CD4-positive, CD25-positive, alpha-beta regulatory T cell (primary cell): ENCODE results near the gene NHSL2. TPM values are rescaled to one million over a fixed set of nuclear protein-coding genes. Genes with fewer than 3 reads are reported as not detected.

Source experiments
- ATAC-seq, 2 donors: fragments of 150-1000 bp; cut with Tn5 transposase; one replicate each; pipeline ENCODE4 v1.10.0; 2021; ENCODE audit warnings: low read depth in 2 of 2, moderate number of reproducible peaks in 2 of 2, moderate library complexity in 1 of 2
- DNase-seq, 3 donors: peaks; one replicate each; pipeline versions ENCODE4 v3.0.0 to v3.0.0-alpha.2; 2012 to 2022; ENCODE audit warnings: mixed read lengths in 1 of 3
- H3K27ac ChIP-seq: one replicate; pipeline ENCODE4 v1.7.0; 2013; ENCODE audit warnings: mild to moderate bottlenecking, low read length; ENCODE audit not compliant: insufficient read depth, poor library complexity, severe bottlenecking
- H3K27me3 ChIP-seq: one replicate; pipeline ENCODE4 v1.7.0; 2013; ENCODE audit warnings: low read length; ENCODE audit not compliant: control insufficient read depth, insufficient read depth
- H3K36me3 ChIP-seq: one replicate; pipeline ENCODE4 v1.7.0; 2013; ENCODE audit warnings: mild to moderate bottlenecking, low read length, moderate library complexity; ENCODE audit not compliant: control insufficient read depth, insufficient read depth
- H3K4me1 ChIP-seq: 2 replicates; pipeline ENCODE4 v1.7.0; 2013; ENCODE audit warnings: mild to moderate bottlenecking, low read length; ENCODE audit not compliant: insufficient read depth, control insufficient read depth, poor library complexity, severe bottlenecking
- H3K4me3 ChIP-seq: one replicate; pipeline ENCODE4 v1.7.0; 2013; ENCODE audit warnings: low read depth, mild to moderate bottlenecking, low read length, moderate library complexity
- H3K9me3 ChIP-seq, 2 experiments: 1 replicate in 1 of 2; 2 replicates in 1 of 2; pipeline ENCODE4 v1.7.0; 2013; ENCODE audit warnings: low read length in 2 of 2, mild to moderate bottlenecking in 1 of 2, moderate library complexity in 1 of 2; ENCODE audit not compliant: control insufficient read depth in 2 of 2
- H3K27ac Mint-ChIP-seq, 3 donors: one replicate each; pipeline ENCODE4 v1.8.0; 2020 to 2022; ENCODE audit warnings: mild to moderate bottlenecking in 3 of 3, mixed read lengths in 3 of 3, moderate library complexity in 2 of 3
- H3K27me3 Mint-ChIP-seq: one replicate; pipeline ENCODE4 v1.8.0; 2022; ENCODE audit warnings: mild to moderate bottlenecking, mixed read lengths
- H3K36me3 Mint-ChIP-seq: one replicate; pipeline ENCODE4 v1.8.0; 2020; ENCODE audit warnings: mixed read lengths
- H3K4me1 Mint-ChIP-seq, 4 donors: one replicate each; pipeline ENCODE4 v1.8.0; 2020 to 2022; ENCODE audit warnings: mixed read lengths in 4 of 4, mild to moderate bottlenecking in 1 of 4
- H3K4me3 Mint-ChIP-seq, 4 donors: one replicate each; pipeline ENCODE4 v1.8.0; 2020 to 2022; ENCODE audit warnings: mild to moderate bottlenecking in 4 of 4, mixed read lengths in 4 of 4, moderate library complexity in 3 of 4
- H3K9me3 Mint-ChIP-seq, 7 donors: one replicate each; pipeline ENCODE4 v1.8.0; 2020 to 2022; ENCODE audit warnings: mixed read lengths in 7 of 7, mild to moderate bottlenecking in 3 of 7, moderate library complexity in 2 of 7
- polyA plus RNA-seq, 4 donors: library from polyadenylated mRNA; unstranded; fragments of 300-500 nt; fragmentation: Illumina TruSeq; gene quantifications; one replicate each; pipeline ENCODE4 v1.2.3, GENCODE V29; 2021
- total RNA-seq: library from RNA; stranded (reverse); gene quantifications from one replicate; pipeline ENCODE4 v1.2.3, GENCODE V29; 2022

The NHSL2 gene
- total and polyA plus RNA-seq, 5 donors from 2014 or later, result 1.5 to 6.7 (median 2.2) TPM

DNA sequence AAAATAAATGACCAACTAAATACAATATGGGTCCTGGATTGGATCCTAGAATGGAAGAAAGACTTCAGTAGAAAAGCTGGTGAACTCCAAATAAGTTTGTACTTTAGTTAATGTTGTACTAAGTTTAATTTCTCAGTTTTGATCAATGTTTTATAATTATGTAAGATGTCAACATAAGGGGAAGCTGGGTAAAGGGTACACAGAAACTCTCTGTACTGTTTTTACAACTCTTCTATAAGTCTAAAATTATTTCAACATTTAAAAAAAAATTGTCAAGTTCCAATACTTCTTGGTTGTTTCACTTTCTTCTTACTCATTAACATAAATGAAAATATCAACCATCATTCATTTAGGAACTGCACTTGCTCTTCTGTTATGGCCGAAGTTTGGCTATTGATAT lies 88.9 kb downstream of the NHSL2 start:
- Histone ChIP-seq H3K36me3 (no peaks in the 10 kb centered on the region), H3K4me1 (no peaks in the 10 kb centered on the region), H3K27me3 (no peaks in the 10 kb centered on the region), H3K27ac (no peak overlapping the region), H3K4me3 (no peak overlapping the region), H3K9me3 (no peaks in the 10 kb centered on the region)
- H3K4me1 Mint-ChIP-seq, result peaks cover 0 to 3% (median 0%) of the 10 kb centered on the region in 4 donors
- no peak for DNase-seq
- no peak for ATAC-seq
- H3K4me3 Mint-ChIP-seq, result no peak overlapping the region
- peaks cover 18% of the 10 kb centered on the region for H3K27me3 Mint-ChIP-seq
- H3K27ac Mint-ChIP-seq, result no peak overlapping the region
- H3K9me3 Mint-ChIP-seq, result peaks cover 0 to 2% (median 0%) of the 10 kb centered on the region in 7 donors
- no peaks in the 10 kb centered on the region for H3K36me3 Mint-ChIP-seq

DNA sequence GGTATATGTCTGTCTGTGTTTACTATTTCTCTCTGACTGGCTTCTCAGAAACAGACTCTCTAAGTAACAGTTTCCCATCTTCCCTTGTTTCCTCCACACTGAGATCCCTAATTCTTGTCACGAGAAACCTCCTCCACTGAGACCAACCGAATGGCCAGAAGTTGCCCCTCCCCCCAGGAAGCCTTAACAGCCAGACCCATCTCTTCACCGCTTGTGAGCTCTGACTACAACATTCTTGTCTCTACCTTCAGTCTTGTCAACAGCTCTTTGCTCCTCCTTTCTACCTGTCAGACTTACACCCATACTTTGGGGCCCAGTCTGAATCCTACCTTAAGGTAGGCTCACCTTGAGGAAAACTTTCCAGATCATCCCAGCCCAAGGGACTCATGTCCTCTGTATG lies 90.8 kb downstream of the NHSL2 start:
- H3K4me1 ChIP-seq, result no peaks in the 10 kb centered on the region
- peaks cover 23% of the 10 kb centered on the region for H3K27me3 Mint-ChIP-seq

DNA sequence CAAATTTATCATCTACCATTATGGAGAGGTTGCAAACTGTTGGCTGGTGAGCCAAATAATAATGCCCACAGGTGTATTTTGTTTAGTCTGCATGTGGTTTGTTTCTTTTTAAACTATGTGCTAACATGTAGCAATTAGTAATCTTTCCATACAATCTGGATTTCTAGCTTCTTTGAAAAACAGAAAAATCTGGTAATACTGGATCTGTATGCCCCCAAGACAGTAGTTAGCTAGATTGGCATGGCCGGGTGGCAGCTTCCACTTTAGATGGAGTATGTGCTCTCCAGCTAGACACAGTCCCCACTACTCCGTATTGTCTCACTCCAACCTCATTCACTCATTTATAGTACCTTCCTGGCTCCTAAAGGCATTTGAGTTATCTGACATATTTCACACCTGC lies 91.3 kb downstream of the NHSL2 start:
- no peaks in the 10 kb centered on the region for H3K9me3 ChIP-seq
- H3K4me3 ChIP-seq, result no peak overlapping the region
- H3K27ac ChIP-seq, result no peak overlapping the region
- H3K36me3 ChIP-seq, result no peaks in the 10 kb centered on the region
- H3K36me3 Mint-ChIP-seq, result no peaks in the 10 kb centered on the region
- H3K9me3 Mint-ChIP-seq, result peaks cover 0 to 2% (median 0%) of the 10 kb centered on the region in 7 donors
- H3K4me1 Mint-ChIP-seq, result peaks cover 0 to 3% (median 0%) of the 10 kb centered on the region in 4 donors
- H3K4me1 ChIP-seq, result no peaks in the 10 kb centered on the region
- ATAC-seq (no peak), DNase-seq (no peak)
- H3K27ac Mint-ChIP-seq, result no peak overlapping the region
- H3K4me3 Mint-ChIP-seq, result no peak overlapping the region
- peaks cover 25% of the 10 kb centered on the region for H3K27me3 Mint-ChIP-seq
- no peaks in the 10 kb centered on the region for H3K27me3 ChIP-seq

More for the DNA sequence above, 90.8 kb downstream of the NHSL2 start:
- Histone ChIP-seq H3K4me3 (no peak overlapping the region), H3K36me3 (no peaks in the 10 kb centered on the region), H3K27me3 (no peaks in the 10 kb centered on the region), H3K9me3 (no peaks in the 10 kb centered on the region), H3K27ac (no peak overlapping the region)
- ATAC-seq (no peak), DNase-seq (no peak)
- no peak overlapping the region for H3K4me3 Mint-ChIP-seq
- peaks cover 0 to 3% (median 0%) of the 10 kb centered on the region in 4 donors for H3K4me1 Mint-ChIP-seq
- H3K9me3 Mint-ChIP-seq, result peaks cover 0 to 2% (median 0%) of the 10 kb centered on the region in 7 donors
- no peak overlapping the region for H3K27ac Mint-ChIP-seq
- no peaks in the 10 kb centered on the region for H3K36me3 Mint-ChIP-seq

DNA sequence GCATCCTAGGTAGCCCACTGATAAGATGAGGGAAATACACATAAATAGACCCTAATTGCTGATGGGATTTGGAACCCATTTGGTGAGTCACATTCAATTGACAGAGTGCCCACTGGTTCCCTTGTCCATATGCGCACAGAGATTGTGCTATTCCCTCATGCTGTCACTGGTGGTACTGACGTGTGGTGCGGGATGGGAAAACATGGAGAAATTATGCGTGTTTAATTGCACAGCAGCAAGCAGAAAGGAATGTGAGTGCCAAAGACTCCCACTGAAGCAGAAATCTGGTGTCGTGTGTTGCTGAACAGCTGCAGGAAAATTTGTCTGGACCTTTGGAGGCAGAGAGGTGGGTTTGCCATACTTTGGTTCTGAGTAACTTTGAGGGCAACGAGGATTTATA lies 92.2 kb downstream of the NHSL2 start:
- Mint-ChIP-seq H3K9me3 (peaks cover 0 to 2% (median 0%) of the 10 kb centered on the region in 7 donors), H3K27ac (no peak overlapping the region), H3K4me1 (peaks cover 0 to 3% (median 0%) of the 10 kb centered on the region in 4 donors), H3K27me3 (peaks cover 25% of the 10 kb centered on the region), H3K4me3 (no peak overlapping the region), H3K36me3 (no peaks in the 10 kb centered on the region)
- no peak overlapping the region for H3K27ac ChIP-seq
- DNase-seq (no peak), ATAC-seq (no peak)
- no peaks in the 10 kb centered on the region for H3K27me3 ChIP-seq
- H3K4me3 ChIP-seq, result no peak overlapping the region
- no peaks in the 10 kb centered on the region for H3K4me1 ChIP-seq
- H3K36me3 ChIP-seq, result no peaks in the 10 kb centered on the region
- H3K9me3 ChIP-seq, result no peaks in the 10 kb centered on the region

DNA sequence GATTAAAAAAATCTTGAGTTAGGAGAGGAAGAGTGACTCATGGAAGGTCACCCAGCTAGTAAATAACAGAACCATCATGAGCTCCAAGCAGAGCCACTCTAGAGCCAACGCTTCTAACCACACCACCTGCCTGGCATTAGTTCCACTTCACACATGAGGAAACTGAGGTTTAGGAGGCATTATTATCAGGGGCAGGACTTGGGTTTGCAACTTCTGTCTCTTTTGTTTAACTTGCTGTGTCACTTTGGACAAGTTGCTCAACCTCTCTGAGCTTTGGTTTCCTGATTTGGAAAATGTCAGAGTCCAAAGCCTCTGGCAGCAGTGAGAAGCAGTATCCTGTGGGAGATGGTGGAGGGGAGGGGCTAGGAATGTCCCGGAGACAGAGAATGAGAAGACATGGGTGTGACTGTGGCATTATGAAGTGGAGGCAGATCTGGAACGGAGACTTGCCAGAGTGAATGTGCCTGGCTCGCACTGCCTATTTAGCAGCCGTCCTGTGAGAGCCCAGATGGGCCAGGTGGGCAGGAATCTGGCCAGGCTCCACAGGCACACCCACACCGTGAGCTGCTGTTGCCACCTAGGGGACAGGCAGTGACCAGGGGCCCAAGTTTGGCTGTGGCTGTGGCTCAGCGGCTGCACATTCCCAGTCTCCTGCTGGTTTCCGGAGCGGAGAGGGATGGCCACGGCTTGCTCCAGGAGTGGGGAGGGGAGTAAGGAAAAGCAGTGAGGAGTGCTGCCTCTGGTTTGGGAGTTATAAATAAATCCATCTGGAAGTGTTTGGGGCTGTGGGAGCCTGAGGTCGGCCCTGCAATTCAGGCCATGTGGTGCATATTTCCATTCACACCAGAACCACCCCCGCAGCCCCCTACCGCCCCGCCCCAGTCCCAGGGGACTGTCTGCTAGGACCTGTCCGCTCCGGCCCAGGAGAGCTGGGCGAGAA lies 93.4 kb downstream of the NHSL2 start:
- ATAC-seq, result no peak
- Histone ChIP-seq H3K4me3 (no peak overlapping the region), H3K36me3 (no peaks in the 10 kb centered on the region), H3K27ac (no peak overlapping the region), H3K4me1 (no peaks in the 10 kb centered on the region), H3K27me3 (peaks cover 3% of the 10 kb centered on the region), H3K9me3 (no peaks in the 10 kb centered on the region)
- Mint-ChIP-seq H3K27ac (no peak overlapping the region), H3K4me1 (peaks cover 0 to 2% (median 0%) of the 10 kb centered on the region in 4 donors), H3K36me3 (no peaks in the 10 kb centered on the region), H3K9me3 (peaks cover 0 to 2% (median 0%) of the 10 kb centered on the region in 7 donors), H3K4me3 (no peak overlapping the region), H3K27me3 (peaks cover 25% of the 10 kb centered on the region)
- no peak for DNase-seq

DNA sequence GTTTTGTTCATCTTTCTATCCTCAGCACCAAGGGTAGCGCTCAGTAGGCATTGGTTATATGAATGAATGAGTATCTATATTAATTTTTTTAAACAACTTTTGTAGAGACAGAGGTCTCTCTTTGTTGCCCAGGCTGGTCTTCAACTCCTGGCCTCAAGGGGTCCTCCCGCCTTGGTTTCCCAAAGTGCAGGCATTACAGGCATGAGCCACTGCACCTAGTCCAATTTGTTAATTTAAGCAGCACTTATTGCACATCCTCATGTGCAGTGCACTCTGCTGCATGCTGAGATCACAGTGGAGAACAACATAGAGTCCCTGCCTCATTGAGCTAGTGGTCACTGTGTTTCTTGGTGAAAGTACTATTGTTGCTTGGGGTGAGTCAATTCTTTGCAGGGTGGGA lies 94.4 kb downstream of the NHSL2 start:
- DNase-seq, result no peak
- Mint-ChIP-seq H3K36me3 (no peaks in the 10 kb centered on the region), H3K4me1 (no peaks in the 10 kb centered on the region), H3K27me3 (peaks cover 25% of the 10 kb centered on the region), H3K9me3 (peaks cover 0 to 2% (median 0%) of the 10 kb centered on the region in 7 donors), H3K4me3 (no peak overlapping the region), H3K27ac (no peak overlapping the region)
- no peak overlapping the region for H3K4me3 ChIP-seq
- H3K27ac ChIP-seq, result no peak overlapping the region
- no peaks in the 10 kb centered on the region for H3K4me1 ChIP-seq
- no peak for ATAC-seq
- peaks cover 3% of the 10 kb centered on the region for H3K27me3 ChIP-seq
- no peaks in the 10 kb centered on the region for H3K9me3 ChIP-seq
- no peaks in the 10 kb centered on the region for H3K36me3 ChIP-seq

DNA sequence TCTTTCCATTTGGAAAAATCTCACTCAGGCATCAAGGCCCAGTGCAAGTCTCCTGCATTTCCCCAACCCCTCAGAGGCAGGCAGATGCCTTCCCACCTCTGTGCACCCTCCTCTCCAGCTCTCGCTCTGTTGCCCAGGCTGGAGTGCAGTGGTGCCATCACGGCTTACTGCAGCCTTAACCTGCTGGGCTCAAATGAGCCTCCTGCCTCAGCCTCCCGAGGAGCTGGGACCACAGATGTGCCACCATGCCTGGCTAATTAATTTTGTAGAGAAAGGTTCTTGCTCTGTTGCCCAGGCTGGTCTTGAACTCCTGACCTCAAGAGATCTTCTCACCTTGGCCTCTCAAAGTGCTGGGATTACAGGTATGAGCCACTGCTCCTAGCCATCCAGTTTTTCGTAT lies 95.8 kb downstream of the NHSL2 start:
- H3K9me3 ChIP-seq, result no peaks in the 10 kb centered on the region
- Mint-ChIP-seq H3K4me3 (no peak overlapping the region), H3K9me3 (peaks cover 0 to 2% (median 0%) of the 10 kb centered on the region in 7 donors), H3K4me1 (no peaks in the 10 kb centered on the region), H3K27ac (no peak overlapping the region), H3K27me3 (peaks cover 14% of the 10 kb centered on the region), H3K36me3 (no peaks in the 10 kb centered on the region)
- ATAC-seq (no peak), DNase-seq (no peak)
- no peaks in the 10 kb centered on the region for H3K36me3 ChIP-seq
- H3K4me1 ChIP-seq, result no peaks in the 10 kb centered on the region
- H3K27ac ChIP-seq, result no peak overlapping the region
- no peak overlapping the region for H3K4me3 ChIP-seq
- H3K27me3 ChIP-seq, result peaks cover 3% of the 10 kb centered on the region

DNA sequence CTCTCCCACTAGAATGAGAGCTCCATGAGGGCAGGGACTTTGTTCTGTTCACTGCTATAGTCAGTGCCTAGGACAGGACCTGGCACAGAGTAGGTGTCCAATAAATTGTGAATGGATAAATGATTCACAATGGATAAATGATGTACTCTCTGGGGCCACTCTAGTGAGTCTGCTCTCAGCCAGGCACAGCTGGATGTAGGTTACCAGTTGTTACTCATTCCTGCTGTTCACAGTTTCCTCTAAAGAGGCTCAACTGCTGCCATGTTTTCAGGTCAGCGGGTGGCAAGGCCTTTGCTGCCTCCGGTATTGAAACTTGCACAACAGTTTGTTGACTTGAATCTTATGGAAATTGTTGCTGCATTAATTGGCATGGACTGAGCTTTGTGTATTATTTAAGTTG lies 99.1 kb downstream of the NHSL2 start:
- Histone ChIP-seq H3K9me3 (no peaks in the 10 kb centered on the region), H3K27ac (no peak overlapping the region), H3K27me3 (peaks cover 3% of the 10 kb centered on the region), H3K4me1 (no peaks in the 10 kb centered on the region), H3K4me3 (no peak overlapping the region), H3K36me3 (no peaks in the 10 kb centered on the region)
- no peaks in the 10 kb centered on the region for H3K36me3 Mint-ChIP-seq
- H3K4me3 Mint-ChIP-seq, result no peak overlapping the region
- no peak overlapping the region for H3K27ac Mint-ChIP-seq
- DNase-seq (no peak), ATAC-seq (no peak)
- no peaks in the 10 kb centered on the region for H3K4me1 Mint-ChIP-seq
- H3K27me3 Mint-ChIP-seq, result peaks cover 17% of the 10 kb centered on the region
- no peaks in the 10 kb centered on the region for H3K9me3 Mint-ChIP-seq
